Thymus (tissue), 11 donors: ENCODE data around the gene LYRM4. TPM values are rescaled to one million over a fixed set of nuclear protein-coding genes. Genes with fewer than 3 reads are reported as not detected.

ENCODE experiments used
- DNase-seq, 9 donors: peaks; one replicate each; pipeline ENCODE4 v3.0.0-alpha.2; 2013; ENCODE audit warnings: low spot score in 9 of 9, low read depth in 6 of 9, missing footprints in 1 of 9
- H3K27ac ChIP-seq, 2 donors: one replicate each; pipeline ENCODE4 v1.5.1; 2013; ENCODE audit warnings: control low read depth in 1 of 2, low read depth in 1 of 2, low read length in 1 of 2, mild to moderate bottlenecking in 1 of 2, moderate library complexity in 1 of 2
- H3K27me3 ChIP-seq, 2 donors: one replicate each; pipeline ENCODE4 v1.5.1; 2013; ENCODE audit warnings: low read length in 1 of 2; ENCODE audit not compliant: control insufficient read depth in 2 of 2, insufficient read depth in 1 of 2
- H3K36me3 ChIP-seq, 2 donors: one replicate each; pipeline ENCODE4 v1.5.1; 2013; ENCODE audit warnings: low read length in 1 of 2, mild to moderate bottlenecking in 1 of 2, moderate library complexity in 1 of 2; ENCODE audit not compliant: control insufficient read depth in 2 of 2, insufficient read depth in 2 of 2
- H3K4me1 ChIP-seq, 2 donors: one replicate each; pipeline ENCODE4 v1.5.1; 2013; ENCODE audit warnings: low read length in 2 of 2; ENCODE audit not compliant: control insufficient read depth in 2 of 2, insufficient read depth in 2 of 2
- H3K4me3 ChIP-seq, 2 donors: one replicate each; pipeline ENCODE4 v1.5.1; 2013; ENCODE audit warnings: low read length in 2 of 2, control low read depth in 1 of 2, mild to moderate bottlenecking in 1 of 2
- H3K9me3 ChIP-seq, 2 donors: one replicate each; pipeline ENCODE4 v1.5.1; 2013; ENCODE audit warnings: low read length in 1 of 2, mild to moderate bottlenecking in 1 of 2; ENCODE audit not compliant: control insufficient read depth in 2 of 2, insufficient read depth in 1 of 2
- WGBS: extraction: QIAGEN DNeasy Blood & Tissue Kit; methylation state at CpG from one replicate; pipeline ENCODE4 v1.1.7; 2013; 5-methylcytosine and 5-hydroxymethylcytosine counted together
- polyA plus RNA-seq: library from polyadenylated mRNA; stranded (reverse); fragments of 200-250 nt; gene quantifications from one replicate; pipeline ENCODE4 v1.2.3, GENCODE V29; 2013
- total RNA-seq: library from RNA; stranded (reverse); fragments of 120-200 nt; gene quantifications from one replicate; pipeline ENCODE4 v1.2.4, GENCODE V29; 2013
- donor health status: healthy.

Gene LYRM4
- total and polyA plus RNA-seq, 2 donors = 31.6 to 33.7 TPM

DNA sequence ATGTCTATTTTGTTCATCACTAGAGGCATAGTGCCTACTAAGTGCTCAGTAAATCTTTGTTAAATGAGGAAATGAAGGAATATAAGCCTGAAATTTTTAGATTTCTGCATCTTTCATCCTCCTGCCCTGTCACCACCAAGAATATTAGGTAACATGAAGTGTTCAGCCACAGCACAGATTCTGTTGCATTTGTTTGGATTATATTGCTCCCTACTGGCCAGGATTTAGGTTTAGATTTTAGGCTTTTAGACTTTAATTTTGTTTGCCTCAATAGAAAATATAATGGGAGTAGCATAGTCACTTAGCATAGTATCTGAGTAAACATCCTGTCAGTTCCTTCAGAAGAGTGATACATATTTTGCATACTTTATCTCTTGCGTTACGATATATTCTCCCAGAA, 14.7 kb upstream of the LYRM4 start:
- H3K4me1 ChIP-seq = no peaks in the 10 kb centered on the region
- no peaks in the 10 kb centered on the region for H3K27me3 ChIP-seq
- no peaks in the 10 kb centered on the region for H3K9me3 ChIP-seq
- H3K4me3 ChIP-seq = no peak overlapping the region
- no peak for DNase-seq
- 97% methylated on average over 2 of the region's 2 CpGs for WGBS
- no peak overlapping the region for H3K27ac ChIP-seq
- H3K36me3 ChIP-seq = no peaks in the 10 kb centered on the region

DNA sequence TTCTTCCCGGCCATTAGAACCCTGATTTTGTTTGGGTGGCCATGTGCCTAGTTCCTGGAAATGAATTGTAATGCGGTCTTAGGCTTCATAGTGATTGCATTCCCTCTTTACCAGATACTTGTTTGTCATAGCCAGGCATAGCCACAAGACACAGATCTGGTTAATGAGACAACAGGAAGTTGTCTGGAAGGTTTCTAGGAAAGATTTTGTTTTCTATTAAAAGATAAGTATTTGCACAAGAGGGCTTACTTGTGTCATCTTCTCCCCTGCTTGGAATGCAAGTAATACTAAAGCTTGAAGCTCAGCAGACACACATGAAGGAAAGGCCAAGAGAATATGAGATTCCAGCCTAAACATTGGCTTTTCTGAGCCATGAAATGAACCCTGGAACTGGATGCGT, 13.5 kb upstream of the LYRM4 start:
- 98% methylated on average over 3 of the region's 3 CpGs for WGBS
- H3K27ac ChIP-seq = no peak overlapping the region

DNA sequence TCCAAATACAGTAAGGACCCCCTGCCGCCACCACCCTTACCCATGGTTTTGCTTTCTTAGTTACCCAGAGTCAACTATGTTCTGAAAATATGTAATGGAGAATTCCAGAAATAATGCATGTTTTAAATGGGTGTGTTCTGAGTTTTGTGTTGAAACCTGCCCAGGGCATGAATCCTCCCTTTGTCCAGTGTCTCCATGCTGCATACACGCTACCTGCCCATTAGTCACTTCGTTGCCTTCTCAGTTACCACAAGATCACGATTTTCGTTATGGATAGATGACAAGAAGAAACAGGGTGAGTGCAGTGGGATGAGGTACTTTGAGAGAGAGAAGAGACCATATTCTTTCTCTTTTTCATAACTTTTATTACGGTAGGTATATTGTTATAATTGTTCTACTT, 11.2 kb upstream of the LYRM4 start:
- Histone ChIP-seq H3K27ac (no peak overlapping the region), H3K27me3 (no peaks in the 10 kb centered on the region), H3K9me3 (no peaks in the 10 kb centered on the region), H3K36me3 (no peaks in the 10 kb centered on the region), H3K4me3 (no peak overlapping the region), H3K4me1 (no peaks in the 10 kb centered on the region)
- DNase-seq = no peak
- 99% methylated on average over 6 of the region's 6 CpGs for WGBS

More for the DNA sequence above, 13.5 kb upstream of the LYRM4 start:
- no peak overlapping the region for H3K4me3 ChIP-seq
- no peaks in the 10 kb centered on the region for H3K9me3 ChIP-seq
- H3K36me3 ChIP-seq = no peaks in the 10 kb centered on the region
- no peak for DNase-seq
- H3K27me3 ChIP-seq = no peaks in the 10 kb centered on the region
- H3K4me1 ChIP-seq = no peaks in the 10 kb centered on the region

DNA sequence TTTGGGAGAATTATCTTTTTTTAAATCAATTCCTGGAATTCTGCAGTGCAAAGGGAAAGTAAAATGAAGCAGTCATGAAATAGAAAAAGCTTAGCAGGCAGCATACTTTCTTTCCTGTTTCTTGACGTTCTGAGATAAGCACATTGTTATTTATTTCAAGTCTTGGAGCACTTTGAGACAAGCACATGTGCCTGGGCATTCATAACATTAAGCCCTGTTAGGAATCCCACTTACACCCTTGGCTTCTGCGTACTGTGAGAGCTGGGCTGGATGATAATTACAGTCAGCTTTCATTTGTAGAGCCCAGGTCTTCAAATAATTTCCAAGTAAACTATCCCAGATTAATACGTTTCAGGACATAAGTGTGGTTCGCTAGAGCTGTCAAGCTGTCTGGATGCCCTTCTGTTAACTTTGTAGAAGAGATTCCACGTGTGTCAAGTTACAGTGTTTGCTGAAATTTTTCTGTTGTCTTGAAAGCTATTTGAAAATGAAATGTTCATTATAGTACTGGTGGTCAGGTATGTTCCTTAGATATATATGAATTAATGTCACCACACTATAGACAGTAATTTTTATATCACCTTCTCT, 9.4 kb upstream of the LYRM4 start:
- no peak for DNase-seq

DNA sequence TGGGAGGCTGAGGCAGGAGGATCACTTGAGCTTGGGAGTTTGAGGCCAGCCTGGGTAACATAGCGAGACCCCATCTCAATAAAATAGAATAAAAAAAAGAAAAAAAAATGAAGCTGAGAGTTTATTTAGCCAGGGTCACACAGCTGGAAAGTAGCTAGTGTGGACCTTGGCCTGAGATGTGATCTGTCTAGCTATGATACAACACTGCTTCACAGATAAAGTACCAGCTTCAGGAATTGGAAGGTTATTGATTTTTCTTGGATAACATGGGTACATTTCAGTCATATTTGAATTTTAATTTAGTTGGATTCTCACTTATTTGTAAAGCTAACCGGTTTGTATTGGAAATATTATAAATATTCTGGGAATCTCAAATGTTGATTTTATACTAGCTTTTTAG, 5.7 kb upstream of the LYRM4 start:
- 98% methylated on average over 2 of the region's 2 CpGs for WGBS
- no peak overlapping the region for H3K27ac ChIP-seq
- no peaks in the 10 kb centered on the region for H3K27me3 ChIP-seq
- peaks cover 5% of the 10 kb centered on the region in 2 donors for H3K4me1 ChIP-seq
- no peak overlapping the region for H3K4me3 ChIP-seq
- H3K9me3 ChIP-seq = no peaks in the 10 kb centered on the region
- DNase-seq = no peak
- no peaks in the 10 kb centered on the region for H3K36me3 ChIP-seq

More for the DNA sequence above, 9.4 kb upstream of the LYRM4 start:
- Histone ChIP-seq H3K36me3 (no peaks in the 10 kb centered on the region), H3K27ac (no peak overlapping the region), H3K4me3 (no peak overlapping the region), H3K4me1 (no peaks in the 10 kb centered on the region), H3K9me3 (no peaks in the 10 kb centered on the region), H3K27me3 (no peaks in the 10 kb centered on the region)
- 68% methylated on average over 5 of the region's 5 CpGs for WGBS

DNA sequence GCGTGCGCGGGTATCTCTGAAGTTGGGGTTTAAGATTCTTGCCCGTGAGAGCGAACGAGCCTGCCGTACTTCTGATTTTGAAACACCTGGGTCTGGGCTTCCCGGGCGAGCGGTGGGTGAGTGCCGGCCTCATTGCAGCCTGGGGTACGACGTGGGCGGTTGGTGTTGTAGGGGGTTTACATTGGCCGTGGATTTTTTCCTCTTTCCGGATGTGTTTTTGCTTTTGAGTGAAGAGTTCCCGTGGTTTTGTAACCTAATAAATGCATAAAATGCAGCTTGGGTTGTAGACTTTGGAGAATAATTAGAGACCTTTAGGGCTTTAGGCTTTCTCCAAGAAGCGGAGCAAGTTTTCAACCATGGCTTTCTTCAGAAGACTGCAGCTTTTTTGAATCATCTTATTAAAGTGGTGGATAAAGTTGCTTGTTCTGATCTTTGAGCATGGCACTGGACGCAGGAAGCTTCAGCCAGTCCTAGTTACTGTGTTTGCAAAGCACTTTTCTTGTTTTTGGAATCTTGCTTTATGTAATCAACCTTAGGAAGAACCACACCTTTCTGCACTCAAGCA, 877 bp upstream of the LYRM4 start:
- H3K4me3 ChIP-seq = peak overlapping the region; percentile 73 to 86
- H3K9me3 ChIP-seq = no peaks in the 10 kb centered on the region
- peak overlapping the region; percentile 96 to 100 for H3K27ac ChIP-seq
- peaks cover 10 to 11% of the 10 kb centered on the region in 2 donors for H3K4me1 ChIP-seq
- WGBS = under 1% methylated on average over 19 of the region's 19 CpGs
- peak in 2 of 9 donors; percentile 17 to 18 for DNase-seq
- H3K36me3 ChIP-seq = no peaks in the 10 kb centered on the region
- H3K27me3 ChIP-seq = no peaks in the 10 kb centered on the region

DNA sequence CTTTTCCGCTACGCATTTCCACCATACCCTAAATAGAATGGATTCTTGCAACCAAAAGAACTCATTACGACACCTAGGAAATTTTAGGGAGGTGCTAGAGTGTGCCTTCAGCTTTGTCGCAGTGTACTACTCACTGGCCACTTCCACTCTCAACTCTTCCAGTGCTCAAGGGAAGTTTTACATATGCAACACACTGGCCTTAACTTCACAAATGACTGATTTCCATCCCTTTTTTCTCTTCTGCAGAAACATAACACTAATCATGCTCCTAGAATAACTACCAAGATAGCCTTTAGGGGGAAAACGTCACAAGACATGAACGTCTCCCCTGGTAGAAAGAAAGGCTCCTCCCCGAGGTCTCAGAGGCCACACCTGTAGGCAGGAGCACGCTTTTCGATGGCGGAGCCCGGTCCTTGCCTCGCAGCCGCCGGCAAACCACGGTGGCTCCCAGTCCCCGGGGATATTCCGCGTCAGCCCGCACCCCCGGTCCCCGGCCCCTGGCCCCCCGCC, 584 bp downstream of the LYRM4 start:
- Histone ChIP-seq H3K27ac (peak overlapping the region; percentile 82 to 88), H3K4me3 (peak overlapping the region; percentile 73 to 86), H3K9me3 (no peaks in the 10 kb centered on the region), H3K36me3 (no peaks in the 10 kb centered on the region), H3K27me3 (no peaks in the 10 kb centered on the region), H3K4me1 (peaks cover 10 to 11% of the 10 kb centered on the region in 2 donors)
- peak; percentile 38 to 85 (median 56) for DNase-seq
- 5% methylated on average over 22 of the region's 22 CpGs for WGBS

DNA sequence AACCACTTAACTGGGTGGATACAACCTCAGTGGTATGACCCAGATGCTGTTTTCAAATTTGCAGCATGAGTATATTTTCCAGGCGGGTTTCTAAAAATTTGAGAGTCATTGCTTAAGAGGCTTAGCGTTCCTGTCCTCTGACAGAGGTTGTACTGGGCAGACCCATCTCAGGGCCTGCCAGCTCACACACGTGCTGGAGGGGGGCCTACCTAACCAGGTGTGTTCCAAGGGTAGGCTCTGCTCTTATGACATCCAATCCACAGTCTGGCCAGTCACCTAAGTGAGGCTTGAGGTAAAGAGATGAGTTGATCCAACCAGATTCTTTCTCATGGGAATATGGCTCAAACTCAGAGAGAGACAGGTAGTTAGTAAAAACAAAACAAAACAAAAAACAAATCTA, 1.3 kb downstream of the LYRM4 start:
- Histone ChIP-seq H3K4me1 (peaks cover 10 to 11% of the 10 kb centered on the region in 2 donors), H3K27me3 (no peaks in the 10 kb centered on the region), H3K4me3 (no peak overlapping the region), H3K9me3 (no peaks in the 10 kb centered on the region), H3K36me3 (no peaks in the 10 kb centered on the region), H3K27ac (no peak overlapping the region)
- DNase-seq = no peak
- 93% methylated on average over 3 of the region's 3 CpGs for WGBS

DNA sequence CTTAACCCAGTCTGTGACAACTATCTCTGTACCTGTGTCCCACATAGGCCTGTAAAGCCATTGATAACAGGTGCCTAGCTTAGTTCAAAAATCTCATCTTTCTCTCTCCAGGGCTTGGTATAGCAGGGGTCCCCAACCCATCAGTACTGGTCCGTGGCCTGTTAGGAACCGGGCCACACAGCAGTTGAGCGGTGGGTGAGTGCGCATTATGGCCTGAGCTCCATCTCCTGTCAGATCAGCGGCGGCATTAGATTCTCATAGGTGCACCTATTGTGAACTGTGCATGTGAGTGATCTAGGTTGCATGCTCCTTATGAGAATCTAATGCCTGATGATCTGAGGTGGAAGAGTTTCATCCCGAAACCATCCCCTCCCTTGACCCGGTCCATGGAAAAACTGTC, 3.4 kb downstream of the LYRM4 start:
- H3K4me1 ChIP-seq = peaks cover 9 to 10% of the 10 kb centered on the region in 2 donors
- H3K4me3 ChIP-seq = no peak overlapping the region
- H3K9me3 ChIP-seq = no peaks in the 10 kb centered on the region
- H3K27ac ChIP-seq = no peak overlapping the region
- no peaks in the 10 kb centered on the region for H3K36me3 ChIP-seq
- WGBS = 98% methylated on average over 8 of the region's 8 CpGs
- no peak for DNase-seq
- no peaks in the 10 kb centered on the region for H3K27me3 ChIP-seq
